ENCODE data around the gene TCAF2. TPM values are rescaled to one million over a fixed set of nuclear protein-coding genes. Genes with fewer than 3 reads are reported as not detected.
"Not testable (repeated sequence)": the region's sequence is repeated elsewhere in the genome, so short reads cannot be mapped to it uniquely, and the experiment has no call there.

TCAF2 gene
- total and polyA plus RNA-seq, 4 donors, result 0.50 to 6.3 (median 2.8) TPM

GRCh38 chr7:143620058-143620457, 716 bp upstream of the TCAF2 start:
- intact Hi-C loops (cut with DNase I); H3K9me3 ChIP-seq (ENCODE audit: control insufficient read depth, low read length); H3K4me3 ChIP-seq (ENCODE audit: low read length in 2 of 2); H3K27me3 ChIP-seq (ENCODE audit: control insufficient read depth in 1 of 2, insufficient read depth in 2 of 2, low read length in 1 of 2); H3K36me3 ChIP-seq (ENCODE audit: control insufficient read depth in 1 of 2, insufficient read depth in 2 of 2, low read length in 1 of 2); H3K4me1 ChIP-seq (ENCODE audit: control insufficient read depth in 1 of 2, insufficient read depth in 2 of 2, low read length in 2 of 2); H3K27ac ChIP-seq (ENCODE audit: low read depth in 1 of 2, low read length in 2 of 2): not testable (repeated sequence)
- 0% methylated on average over 8 of the region's 23 CpGs; no CpG with 5 or more reads in 1 of the 2 donors for WGBS, 2 donors
- ATAC-seq (ENCODE audit: low FRiP score) (peak; percentile 93), DNase-seq (peak; percentile 76 to 89)

- DNase-seq; H3K27me3 ChIP-seq (ENCODE audit: control insufficient read depth in 1 of 2, insufficient read depth in 2 of 2, low read length in 1 of 2); H3K4me3 ChIP-seq (ENCODE audit: low read length in 2 of 2); H3K4me1 ChIP-seq (ENCODE audit: control insufficient read depth in 1 of 2, insufficient read depth in 2 of 2, low read length in 2 of 2); H3K27ac ChIP-seq (ENCODE audit: low read depth in 1 of 2, low read length in 2 of 2); H3K9me3 ChIP-seq (ENCODE audit: control insufficient read depth, low read length); H3K36me3 ChIP-seq (ENCODE audit: control insufficient read depth in 1 of 2, insufficient read depth in 2 of 2, low read length in 1 of 2); intact Hi-C loops (cut with DNase I): not testable (repeated sequence)
- no CpG with 5 or more reads among the region's 16 CpGs for WGBS, 2 donors
- peak; percentile 24 for ATAC-seq (ENCODE audit: low FRiP score)
Observed at GRCh38 chr7:143621175-143621574, 401 bp downstream of the TCAF2 start.

GRCh38 chr7:143622130-143622529, 1.4 kb downstream of the TCAF2 start:
- H3K27ac ChIP-seq (ENCODE audit: low read depth in 1 of 2, low read length in 2 of 2); H3K36me3 ChIP-seq (ENCODE audit: control insufficient read depth in 1 of 2, insufficient read depth in 2 of 2, low read length in 1 of 2); H3K4me1 ChIP-seq (ENCODE audit: control insufficient read depth in 1 of 2, insufficient read depth in 2 of 2, low read length in 2 of 2); H3K27me3 ChIP-seq (ENCODE audit: control insufficient read depth in 1 of 2, insufficient read depth in 2 of 2, low read length in 1 of 2); H3K4me3 ChIP-seq (ENCODE audit: low read length in 2 of 2); intact Hi-C loops (cut with DNase I); DNase-seq; H3K9me3 ChIP-seq (ENCODE audit: control insufficient read depth, low read length); ATAC-seq (ENCODE audit: low FRiP score): not testable (repeated sequence)
- WGBS, 2 donors, result no CpG with 5 or more reads among the region's 17 CpGs

- DNase-seq; H3K4me1 ChIP-seq (ENCODE audit: control insufficient read depth in 1 of 2, insufficient read depth in 2 of 2, low read length in 2 of 2); H3K36me3 ChIP-seq (ENCODE audit: control insufficient read depth in 1 of 2, insufficient read depth in 2 of 2, low read length in 1 of 2); intact Hi-C loops (cut with DNase I); H3K4me3 ChIP-seq (ENCODE audit: low read length in 2 of 2); H3K27me3 ChIP-seq (ENCODE audit: control insufficient read depth in 1 of 2, insufficient read depth in 2 of 2, low read length in 1 of 2); H3K27ac ChIP-seq (ENCODE audit: low read depth in 1 of 2, low read length in 2 of 2); ATAC-seq (ENCODE audit: low FRiP score); H3K9me3 ChIP-seq (ENCODE audit: control insufficient read depth, low read length): not testable (repeated sequence)
- WGBS, 2 donors, result no CpG with 5 or more reads among the region's 5 CpGs
Observed at GRCh38 chr7:143630653-143631052, 9.9 kb downstream of the TCAF2 start.

DNA sequence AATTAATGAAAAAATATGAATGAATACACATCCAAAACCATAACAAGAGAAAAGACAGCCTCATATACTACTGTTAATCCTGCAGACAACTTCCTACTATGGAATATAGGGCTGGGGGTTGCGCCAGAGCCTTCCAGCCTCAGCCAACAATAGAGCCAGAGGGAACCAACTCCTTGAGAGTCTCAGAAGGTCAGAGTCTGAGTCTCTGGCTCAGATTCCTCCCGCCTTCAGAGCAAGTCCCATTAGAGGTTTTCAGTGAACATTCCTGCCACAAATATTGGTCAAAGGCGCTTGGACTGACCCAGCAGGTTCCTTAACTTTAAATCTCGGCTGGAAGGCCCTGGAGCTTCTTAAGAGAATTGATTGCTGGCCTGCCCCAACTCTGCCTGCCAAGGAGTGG, 11.7 kb downstream of the TCAF2 start:
- H3K27me3 ChIP-seq (ENCODE audit: control insufficient read depth in 1 of 2, insufficient read depth in 2 of 2, low read length in 1 of 2); ATAC-seq (ENCODE audit: low FRiP score); intact Hi-C loops (cut with DNase I); H3K9me3 ChIP-seq (ENCODE audit: control insufficient read depth, low read length); H3K36me3 ChIP-seq (ENCODE audit: control insufficient read depth in 1 of 2, insufficient read depth in 2 of 2, low read length in 1 of 2); DNase-seq; H3K4me3 ChIP-seq (ENCODE audit: low read length in 2 of 2); H3K27ac ChIP-seq (ENCODE audit: low read depth in 1 of 2, low read length in 2 of 2); H3K4me1 ChIP-seq (ENCODE audit: control insufficient read depth in 1 of 2, insufficient read depth in 2 of 2, low read length in 2 of 2): not testable (repeated sequence)
- no CpG with 5 or more reads among the region's 4 CpGs for WGBS, 2 donors

GRCh38 chr7:143633013-143633618, 12.3 kb downstream of the TCAF2 start:
- WGBS, 2 donors, result no CpG with 5 or more reads among the region's 6 CpGs
- DNase-seq; H3K9me3 ChIP-seq (ENCODE audit: control insufficient read depth, low read length); H3K27me3 ChIP-seq (ENCODE audit: control insufficient read depth in 1 of 2, insufficient read depth in 2 of 2, low read length in 1 of 2); H3K4me3 ChIP-seq (ENCODE audit: low read length in 2 of 2); H3K4me1 ChIP-seq (ENCODE audit: control insufficient read depth in 1 of 2, insufficient read depth in 2 of 2, low read length in 2 of 2); ATAC-seq (ENCODE audit: low FRiP score); intact Hi-C loops (cut with DNase I); H3K36me3 ChIP-seq (ENCODE audit: control insufficient read depth in 1 of 2, insufficient read depth in 2 of 2, low read length in 1 of 2); H3K27ac ChIP-seq (ENCODE audit: low read depth in 1 of 2, low read length in 2 of 2): not testable (repeated sequence)

GRCh38 chr7:143635364-143636240, 14.8 kb downstream of the TCAF2 start:
- H3K4me1 ChIP-seq (ENCODE audit: control insufficient read depth in 1 of 2, insufficient read depth in 2 of 2, low read length in 2 of 2); intact Hi-C loops (cut with DNase I); H3K36me3 ChIP-seq (ENCODE audit: control insufficient read depth in 1 of 2, insufficient read depth in 2 of 2, low read length in 1 of 2); DNase-seq; H3K9me3 ChIP-seq (ENCODE audit: control insufficient read depth, low read length); H3K27me3 ChIP-seq (ENCODE audit: control insufficient read depth in 1 of 2, insufficient read depth in 2 of 2, low read length in 1 of 2); ATAC-seq (ENCODE audit: low FRiP score); H3K4me3 ChIP-seq (ENCODE audit: low read length in 2 of 2); H3K27ac ChIP-seq (ENCODE audit: low read depth in 1 of 2, low read length in 2 of 2): not testable (repeated sequence)
- no CpG with 5 or more reads among the region's 12 CpGs for WGBS, 2 donors

DNA sequence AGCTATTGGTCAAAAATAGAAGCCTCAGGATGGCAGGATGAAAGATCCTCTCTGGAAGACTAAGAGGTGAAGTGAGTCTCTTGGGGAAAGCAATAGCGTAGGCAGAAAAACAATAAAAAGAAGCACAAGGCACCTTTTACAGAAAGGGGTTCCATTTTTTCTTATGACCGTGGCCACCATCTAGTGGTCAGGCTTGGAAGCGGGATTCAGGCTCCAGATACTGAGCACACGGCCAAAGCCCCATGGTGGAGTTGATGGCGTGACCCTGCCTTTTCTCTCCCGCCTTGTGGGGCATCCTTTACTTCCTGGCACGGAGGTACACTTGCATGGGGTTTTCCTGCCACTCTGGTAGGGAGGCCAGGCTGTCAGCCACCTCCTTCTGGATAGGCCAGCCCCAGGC, 18.6 kb downstream of the TCAF2 start:
- no CpG with 5 or more reads among the region's 7 CpGs for WGBS, 2 donors
- H3K4me3 ChIP-seq (ENCODE audit: low read length in 2 of 2); H3K27ac ChIP-seq (ENCODE audit: low read depth in 1 of 2, low read length in 2 of 2); H3K36me3 ChIP-seq (ENCODE audit: control insufficient read depth in 1 of 2, insufficient read depth in 2 of 2, low read length in 1 of 2); intact Hi-C loops (cut with DNase I); H3K4me1 ChIP-seq (ENCODE audit: control insufficient read depth in 1 of 2, insufficient read depth in 2 of 2, low read length in 2 of 2); DNase-seq; H3K27me3 ChIP-seq (ENCODE audit: control insufficient read depth in 1 of 2, insufficient read depth in 2 of 2, low read length in 1 of 2); H3K9me3 ChIP-seq (ENCODE audit: control insufficient read depth, low read length): not testable (repeated sequence)
- ATAC-seq (ENCODE audit: low FRiP score), result peak; percentile 68
